BE2C (cell line): Measurements from ENCODE around the gene PTGFR.
A peak's percentile ranks its signal among the peaks of the same experiment; 100 is the strongest.

ENCODE experiments used
- DNase-seq: peaks from one replicate; pipeline ENCODE4 v3.0.0-alpha.2; 2020
- H3K27me3 ChIP-seq: fragments of 250-450 bp; sonication (Bioruptor Pico); 2 replicates; pipeline ENCODE4 v1.5.1; 2020; ENCODE audit warnings: mild to moderate bottlenecking
- H3K36me3 ChIP-seq: fragments of 250-450 bp; sonication (Bioruptor Pico); 2 replicates; pipeline ENCODE4 v1.5.1; 2020; ENCODE audit warnings: mild to moderate bottlenecking
- H3K4me1 ChIP-seq: fragments of 250-450 bp; sonication (Bioruptor Pico); 2 replicates; pipeline ENCODE4 v1.5.1; 2020
- H3K4me3 ChIP-seq: 2 replicates; pipeline ENCODE4 v1.5.1; 2011; ENCODE audit warnings: low read depth, low read length
- H3K9me3 ChIP-seq: fragments of 250-450 bp; sonication (Bioruptor Pico); 2 replicates; pipeline ENCODE4 v1.5.1; 2020
- TF ChIP-seq, protein P1 (sequence below): IDR thresholded peaks from 2 replicates; pipeline ENCODE4 v1.5.1; 2012; ENCODE audit warnings: mild to moderate bottlenecking, low read depth, low read length

The PTGFR gene

GRCh38 chr1:78491451-78492071 lies 787 bp downstream of the PTGFR start:
- H3K36me3 ChIP-seq, result no peaks in the 10 kb centered on the region
- TF ChIP-seq, protein P1, sequence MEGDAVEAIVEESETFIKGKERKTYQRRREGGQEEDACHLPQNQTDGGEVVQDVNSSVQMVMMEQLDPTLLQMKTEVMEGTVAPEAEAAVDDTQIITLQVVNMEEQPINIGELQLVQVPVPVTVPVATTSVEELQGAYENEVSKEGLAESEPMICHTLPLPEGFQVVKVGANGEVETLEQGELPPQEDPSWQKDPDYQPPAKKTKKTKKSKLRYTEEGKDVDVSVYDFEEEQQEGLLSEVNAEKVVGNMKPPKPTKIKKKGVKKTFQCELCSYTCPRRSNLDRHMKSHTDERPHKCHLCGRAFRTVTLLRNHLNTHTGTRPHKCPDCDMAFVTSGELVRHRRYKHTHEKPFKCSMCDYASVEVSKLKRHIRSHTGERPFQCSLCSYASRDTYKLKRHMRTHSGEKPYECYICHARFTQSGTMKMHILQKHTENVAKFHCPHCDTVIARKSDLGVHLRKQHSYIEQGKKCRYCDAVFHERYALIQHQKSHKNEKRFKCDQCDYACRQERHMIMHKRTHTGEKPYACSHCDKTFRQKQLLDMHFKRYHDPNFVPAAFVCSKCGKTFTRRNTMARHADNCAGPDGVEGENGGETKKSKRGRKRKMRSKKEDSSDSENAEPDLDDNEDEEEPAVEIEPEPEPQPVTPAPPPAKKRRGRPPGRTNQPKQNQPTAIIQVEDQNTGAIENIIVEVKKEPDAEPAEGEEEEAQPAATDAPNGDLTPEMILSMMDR, result no peak
- no peaks in the 10 kb centered on the region for H3K4me1 ChIP-seq
- peak overlapping the region; percentile 34 for H3K4me3 ChIP-seq
- H3K9me3 ChIP-seq, result no peaks in the 10 kb centered on the region
- H3K27me3 ChIP-seq, result peaks cover 15% of the 10 kb centered on the region
- peak; percentile 18 for DNase-seq

- no peak overlapping the region for H3K4me3 ChIP-seq
- H3K36me3 ChIP-seq, result no peaks in the 10 kb centered on the region
- H3K9me3 ChIP-seq, result no peaks in the 10 kb centered on the region
- H3K4me1 ChIP-seq, result no peaks in the 10 kb centered on the region
- TF ChIP-seq, protein P1, result no peak
- peaks cover 15% of the 10 kb centered on the region for H3K27me3 ChIP-seq
- DNase-seq, result no peak
These were observed 1.7 kb downstream of the PTGFR start for GRCh38 chr1:78492386-78492950.

DNA sequence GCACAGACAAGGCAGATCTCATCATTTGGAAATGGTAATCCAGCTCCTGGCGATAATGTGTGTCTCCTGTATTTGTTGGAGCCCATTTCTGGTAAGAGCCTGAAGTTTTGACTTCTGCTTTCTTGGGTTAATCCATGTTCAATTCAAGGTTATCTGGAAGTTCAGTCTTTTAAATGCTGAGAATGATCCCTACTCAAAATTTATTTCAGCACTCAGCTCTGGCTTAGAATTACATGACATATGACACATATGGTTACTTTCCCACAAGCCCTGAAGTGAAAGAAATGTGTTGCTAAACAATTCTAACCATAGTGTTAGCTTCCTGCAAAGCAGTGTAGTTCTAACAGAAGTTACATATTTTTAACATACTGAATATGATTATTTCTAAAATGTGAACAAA lies 2.7 kb downstream of the PTGFR start:
- DNase-seq, result no peak
- H3K36me3 ChIP-seq, result no peaks in the 10 kb centered on the region
- H3K4me1 ChIP-seq, result no peaks in the 10 kb centered on the region
- TF ChIP-seq, protein P1, result no peak
- no peak overlapping the region for H3K4me3 ChIP-seq
- peaks cover 15% of the 10 kb centered on the region for H3K27me3 ChIP-seq
- no peaks in the 10 kb centered on the region for H3K9me3 ChIP-seq

- TF ChIP-seq, protein P1, result no peak
- Histone ChIP-seq H3K27me3 (no peaks in the 10 kb centered on the region), H3K4me3 (no peak overlapping the region), H3K4me1 (no peaks in the 10 kb centered on the region), H3K36me3 (no peaks in the 10 kb centered on the region), H3K9me3 (no peaks in the 10 kb centered on the region)
- no peak for DNase-seq
These were observed 6.4 kb downstream of the PTGFR start for GRCh38 chr1:78497201-78497600.

DNA sequence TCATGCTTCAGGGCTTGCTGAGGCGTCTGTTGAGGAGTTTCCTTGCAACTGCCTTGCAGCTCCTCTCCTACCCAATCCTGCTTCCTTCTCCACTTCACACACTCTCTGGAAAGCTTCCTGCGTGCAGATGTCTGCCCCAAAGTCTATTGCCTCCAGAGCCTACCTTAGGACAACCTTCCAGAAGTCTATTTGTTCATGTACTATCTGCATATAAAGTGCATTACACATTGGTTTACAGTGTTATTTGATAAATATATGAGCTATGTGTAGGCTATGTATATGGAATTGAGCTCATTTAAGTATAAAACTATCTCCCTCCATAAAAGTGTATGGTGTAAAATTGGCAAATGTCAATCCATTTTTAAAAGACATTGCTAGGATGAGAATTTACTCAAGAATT lies 9.8 kb downstream of the PTGFR start:
- Histone ChIP-seq H3K4me1 (no peaks in the 10 kb centered on the region), H3K36me3 (no peaks in the 10 kb centered on the region), H3K4me3 (no peak overlapping the region), H3K27me3 (no peaks in the 10 kb centered on the region), H3K9me3 (no peaks in the 10 kb centered on the region)
- DNase-seq, result no peak
- TF ChIP-seq, protein P1, result no peak

DNA sequence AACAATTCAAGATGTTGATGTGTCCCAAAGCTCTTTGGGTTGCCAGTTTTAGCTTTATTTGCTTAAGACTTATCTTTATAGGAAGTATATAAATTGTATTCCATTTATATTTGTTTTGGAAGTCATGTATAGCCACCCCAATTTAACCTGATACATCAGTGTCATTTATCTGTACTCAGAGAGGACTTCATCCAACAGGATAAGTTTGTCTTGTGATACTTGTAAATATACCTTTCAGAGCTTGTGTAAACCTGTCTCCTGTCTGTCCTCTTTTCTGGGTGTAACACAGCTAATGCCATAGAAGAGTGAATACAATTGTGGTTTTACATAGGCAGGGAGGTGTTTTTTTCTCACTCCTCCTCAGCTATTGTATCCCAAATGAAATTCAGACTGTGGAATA lies 10.4 kb downstream of the PTGFR start:
- no peak overlapping the region for H3K4me3 ChIP-seq
- no peaks in the 10 kb centered on the region for H3K4me1 ChIP-seq
- no peaks in the 10 kb centered on the region for H3K27me3 ChIP-seq
- H3K9me3 ChIP-seq, result no peaks in the 10 kb centered on the region
- TF ChIP-seq, protein P1, result no peak
- DNase-seq, result no peak
- no peaks in the 10 kb centered on the region for H3K36me3 ChIP-seq
